Measurements from ENCODE around the gene GP9.

DNA sequence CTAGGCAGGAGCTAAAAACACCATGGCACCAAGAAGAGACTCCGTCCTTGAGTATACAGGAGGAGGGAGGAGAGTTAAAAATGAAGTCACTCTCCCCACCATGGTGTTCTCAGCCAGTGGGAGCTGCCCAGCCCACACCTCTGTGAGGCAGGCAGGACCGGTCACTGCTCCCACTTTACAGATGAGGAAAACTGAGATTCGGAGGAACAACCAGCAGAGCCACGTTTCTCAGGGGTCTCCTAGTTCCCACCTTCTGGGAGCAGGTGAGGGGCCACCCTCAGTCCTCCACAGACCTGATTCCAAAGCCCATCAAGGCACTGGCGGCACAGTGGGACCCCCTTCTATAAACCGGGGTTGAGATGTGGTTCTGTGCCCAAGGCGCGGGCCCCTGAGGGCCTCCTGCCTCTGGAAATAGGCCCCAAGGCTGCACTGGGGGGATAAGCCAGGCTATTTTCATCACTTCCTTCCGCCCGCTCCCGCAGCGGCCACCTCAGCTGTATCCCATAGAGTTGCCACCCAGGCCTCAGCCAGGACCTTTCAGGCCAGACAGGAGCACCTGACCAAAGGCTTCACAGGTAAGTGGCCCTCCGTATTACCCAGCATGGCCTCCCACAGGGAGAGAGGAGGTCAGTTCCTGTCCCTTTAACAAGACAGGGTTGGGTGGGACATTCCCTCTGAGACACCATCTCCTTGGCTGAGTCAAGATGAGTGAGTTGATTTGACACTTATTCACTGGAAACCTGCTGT, at the start of gene GP9:
- TF ChIP-seq, protein P1, sequence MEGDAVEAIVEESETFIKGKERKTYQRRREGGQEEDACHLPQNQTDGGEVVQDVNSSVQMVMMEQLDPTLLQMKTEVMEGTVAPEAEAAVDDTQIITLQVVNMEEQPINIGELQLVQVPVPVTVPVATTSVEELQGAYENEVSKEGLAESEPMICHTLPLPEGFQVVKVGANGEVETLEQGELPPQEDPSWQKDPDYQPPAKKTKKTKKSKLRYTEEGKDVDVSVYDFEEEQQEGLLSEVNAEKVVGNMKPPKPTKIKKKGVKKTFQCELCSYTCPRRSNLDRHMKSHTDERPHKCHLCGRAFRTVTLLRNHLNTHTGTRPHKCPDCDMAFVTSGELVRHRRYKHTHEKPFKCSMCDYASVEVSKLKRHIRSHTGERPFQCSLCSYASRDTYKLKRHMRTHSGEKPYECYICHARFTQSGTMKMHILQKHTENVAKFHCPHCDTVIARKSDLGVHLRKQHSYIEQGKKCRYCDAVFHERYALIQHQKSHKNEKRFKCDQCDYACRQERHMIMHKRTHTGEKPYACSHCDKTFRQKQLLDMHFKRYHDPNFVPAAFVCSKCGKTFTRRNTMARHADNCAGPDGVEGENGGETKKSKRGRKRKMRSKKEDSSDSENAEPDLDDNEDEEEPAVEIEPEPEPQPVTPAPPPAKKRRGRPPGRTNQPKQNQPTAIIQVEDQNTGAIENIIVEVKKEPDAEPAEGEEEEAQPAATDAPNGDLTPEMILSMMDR (conservative IDR thresholded peaks at IDR 0.05; ENCODE audit: low read depth, low read length), result no peak
- no peak for TF ChIP-seq EZH2 (IDR thresholded peaks at IDR 0.05; ENCODE audit: borderline replicate concordance, low read depth, low read length, poor library complexity, severe bottlenecking)

Measured in A673 (cell line).